ENCODE data around the gene GAST. TPM values are rescaled to one million over a fixed set of nuclear protein-coding genes. Genes with fewer than 3 reads are reported as not detected.

The GAST gene
- total RNA-seq, 4 donors from 2014 or later, result not detected

DNA sequence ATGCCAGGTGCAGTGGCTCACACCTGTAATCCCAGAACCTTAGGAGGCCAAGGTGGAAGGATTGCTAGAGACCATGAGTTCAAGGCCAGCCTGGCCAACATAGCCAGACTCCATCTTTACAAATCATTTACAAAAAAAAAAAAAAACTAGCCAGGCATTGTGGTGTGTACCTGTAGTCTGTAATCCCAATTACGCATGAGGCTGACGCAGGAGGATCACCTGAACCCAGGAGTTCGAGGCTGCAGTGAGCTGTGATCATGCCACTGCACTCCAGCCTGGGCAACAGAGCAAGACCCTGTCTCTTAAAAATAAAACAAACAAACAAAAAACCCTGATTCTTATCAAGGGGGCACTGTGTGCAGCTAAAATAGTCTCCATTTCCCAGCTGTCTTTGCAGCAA lies 39.2 kb downstream of the GAST start:
- H3K36me3 ChIP-seq, result peaks cover 20 to 56% (median 22%) of the 10 kb centered on the region in 3 donors
- no peaks in the 10 kb centered on the region for H3K27me3 ChIP-seq
- H3K27ac ChIP-seq, result no peak overlapping the region
- intact Hi-C loops (cut with DNase I), result no loop called here
- 13 to 72% methylated on average over 2 to 3 of the region's 3 CpGs for WGBS, 2 donors
- no peaks in the 10 kb centered on the region for H3K9me3 ChIP-seq
- H3K4me3 ChIP-seq, result no peak overlapping the region
- no peaks in the 10 kb centered on the region for H3K4me1 ChIP-seq
- no peak for TF ChIP-seq POLR2A (IDR thresholded peaks at IDR 0.05)
- TF ChIP-seq CTCF (IDR thresholded peaks at IDR 0.05), result no peak
- no peak for DNase-seq

DNA sequence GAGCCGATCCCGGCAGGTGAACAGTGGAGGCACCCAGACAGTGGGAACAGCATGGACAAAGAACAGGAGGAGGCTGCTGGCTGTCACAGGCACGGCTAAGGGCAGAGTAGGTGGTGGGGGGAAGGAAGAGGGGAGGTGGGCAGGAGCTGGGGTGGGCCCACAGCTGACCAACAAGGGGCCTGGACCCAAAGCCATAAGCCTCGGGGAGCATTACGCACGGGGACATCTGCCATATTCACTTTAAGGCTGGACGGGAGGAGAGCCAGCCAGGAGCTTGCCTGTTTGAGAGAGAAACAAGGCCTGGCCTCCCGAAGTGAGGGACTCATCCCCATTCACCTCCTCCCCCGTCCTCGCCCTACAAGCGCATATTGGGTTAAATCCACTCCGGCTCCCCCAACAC lies 41.9 kb downstream of the GAST start:
- peaks cover 34 to 84% (median 48%) of the 10 kb centered on the region in 3 donors for H3K36me3 ChIP-seq
- DNase-seq, result no peak
- TF ChIP-seq CTCF (IDR thresholded peaks at IDR 0.05), result no peak
- no peak for TF ChIP-seq POLR2A (IDR thresholded peaks at IDR 0.05)
- H3K4me3 ChIP-seq, result no peak overlapping the region
- no peaks in the 10 kb centered on the region for H3K4me1 ChIP-seq
- intact Hi-C loops (cut with DNase I), result no loop called here
- H3K9me3 ChIP-seq, result no peaks in the 10 kb centered on the region
- no peaks in the 10 kb centered on the region for H3K27me3 ChIP-seq
- 75 to 79% methylated on average over 10 to 12 of the region's 12 CpGs for WGBS, 2 donors
- no peak overlapping the region for H3K27ac ChIP-seq

DNA sequence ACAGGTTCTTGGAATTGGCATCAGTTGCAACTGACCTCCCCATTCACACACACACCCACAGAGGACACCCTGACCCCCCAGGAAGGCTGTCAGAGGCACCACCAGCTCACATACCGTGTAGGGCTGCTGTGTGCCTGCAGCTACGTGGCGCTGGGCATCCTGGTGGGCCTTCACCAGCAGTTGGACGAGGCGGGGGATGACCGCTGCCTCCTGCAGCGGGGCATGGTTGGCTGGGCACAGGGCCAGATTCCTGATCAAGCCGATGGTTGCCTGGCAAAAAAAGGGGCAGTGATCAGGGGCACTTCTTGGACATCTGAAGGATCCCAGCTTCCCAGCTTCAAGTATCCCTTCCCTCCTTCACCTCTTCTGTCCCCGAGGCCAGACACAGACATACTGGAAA lies 46.5 kb downstream of the GAST start:
- Histone ChIP-seq H3K27me3 (no peaks in the 10 kb centered on the region), H3K4me1 (no peaks in the 10 kb centered on the region), H3K9me3 (no peaks in the 10 kb centered on the region), H3K4me3 (no peak overlapping the region), H3K36me3 (peaks cover 73 to 100% (median 77%) of the 10 kb centered on the region in 3 donors), H3K27ac (no peak overlapping the region)
- no peak for TF ChIP-seq POLR2A (IDR thresholded peaks at IDR 0.05)
- TF ChIP-seq CTCF (IDR thresholded peaks at IDR 0.05), result no peak
- intact Hi-C loops (cut with DNase I), result no loop called here
- DNase-seq, result no peak
- WGBS, 2 donors, result 75 to 90% methylated on average over 2 of the region's 9 CpGs

DNA sequence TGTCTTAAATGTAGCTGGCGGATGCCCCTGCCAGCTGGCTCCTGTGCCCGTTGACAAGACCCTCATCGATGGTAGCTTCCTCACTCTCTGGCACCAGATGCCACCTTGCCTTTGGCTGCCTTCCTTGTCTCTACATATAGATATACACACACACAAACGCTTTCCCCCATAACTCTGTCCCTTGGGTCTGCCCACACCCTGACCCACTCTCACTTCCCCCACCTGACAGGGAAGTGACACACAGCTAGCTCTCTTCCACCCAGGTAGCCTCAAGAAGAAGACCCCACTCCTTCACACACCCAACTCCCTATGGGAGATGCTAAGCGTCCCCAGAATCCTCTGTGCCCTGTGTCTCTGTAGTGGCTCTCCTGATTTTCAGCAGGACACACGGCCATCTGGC lies 48.7 kb downstream of the GAST start:
- no peaks in the 10 kb centered on the region for H3K27me3 ChIP-seq
- intact Hi-C loops (cut with DNase I), result no loop called here
- no peak overlapping the region for H3K4me3 ChIP-seq
- TF ChIP-seq POLR2A (IDR thresholded peaks at IDR 0.05), result no peak
- TF ChIP-seq CTCF (IDR thresholded peaks at IDR 0.05), result no peak
- no peaks in the 10 kb centered on the region for H3K9me3 ChIP-seq
- H3K36me3 ChIP-seq, result peaks cover 68 to 100% (median 79%) of the 10 kb centered on the region in 3 donors
- H3K4me1 ChIP-seq, result peaks cover 0 to 4% (median 0%) of the 10 kb centered on the region in 3 donors
- no peak for DNase-seq
- WGBS, 2 donors, result 80 to 85% methylated on average over 5 to 6 of the region's 6 CpGs
- no peak overlapping the region for H3K27ac ChIP-seq

DNA sequence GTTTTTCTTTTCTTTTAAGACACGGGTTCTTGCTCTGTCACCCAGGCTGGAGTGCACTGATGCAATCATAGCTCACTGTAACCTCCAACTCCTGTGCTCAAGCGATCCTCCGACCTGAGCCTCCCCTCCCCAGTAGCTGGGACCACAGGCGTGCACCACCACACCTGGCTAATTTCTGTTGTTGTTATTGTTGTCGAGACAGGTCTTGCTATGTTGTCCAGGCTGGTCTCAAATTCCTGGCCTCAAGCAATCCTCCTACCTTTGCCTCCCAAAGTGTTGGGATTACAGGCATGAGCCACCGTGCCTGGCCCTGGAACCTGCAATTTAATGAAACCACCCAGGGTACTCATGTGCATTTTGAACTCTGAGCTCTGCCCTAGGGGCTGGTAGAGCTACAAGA lies 50.3 kb downstream of the GAST start:
- no peaks in the 10 kb centered on the region for H3K27me3 ChIP-seq
- peaks cover 62 to 100% (median 78%) of the 10 kb centered on the region in 3 donors for H3K36me3 ChIP-seq
- TF ChIP-seq CTCF (IDR thresholded peaks at IDR 0.05) (no peak), POLR2A (IDR thresholded peaks at IDR 0.05) (no peak)
- peaks cover 0 to 8% (median 0%) of the 10 kb centered on the region in 3 donors for H3K4me1 ChIP-seq
- H3K4me3 ChIP-seq, result no peak overlapping the region
- no peaks in the 10 kb centered on the region for H3K9me3 ChIP-seq
- 58 to 78% methylated on average over 3 to 6 of the region's 6 CpGs for WGBS, 2 donors
- no peak for DNase-seq
- intact Hi-C loops (cut with DNase I), result no loop called here
- H3K27ac ChIP-seq, result peak overlapping the region in 1 of 4 donors; percentile 59

All from esophagus squamous epithelium (tissue), 5 donors.